ENCODE measurements around the gene MAD2L2. TPM values are rescaled to one million over a fixed set of nuclear protein-coding genes. Genes with fewer than 3 reads are reported as not detected.

The MAD2L2 gene
- total RNA-seq, 1 donor from 2014 or later = 15.8 TPM

DNA sequence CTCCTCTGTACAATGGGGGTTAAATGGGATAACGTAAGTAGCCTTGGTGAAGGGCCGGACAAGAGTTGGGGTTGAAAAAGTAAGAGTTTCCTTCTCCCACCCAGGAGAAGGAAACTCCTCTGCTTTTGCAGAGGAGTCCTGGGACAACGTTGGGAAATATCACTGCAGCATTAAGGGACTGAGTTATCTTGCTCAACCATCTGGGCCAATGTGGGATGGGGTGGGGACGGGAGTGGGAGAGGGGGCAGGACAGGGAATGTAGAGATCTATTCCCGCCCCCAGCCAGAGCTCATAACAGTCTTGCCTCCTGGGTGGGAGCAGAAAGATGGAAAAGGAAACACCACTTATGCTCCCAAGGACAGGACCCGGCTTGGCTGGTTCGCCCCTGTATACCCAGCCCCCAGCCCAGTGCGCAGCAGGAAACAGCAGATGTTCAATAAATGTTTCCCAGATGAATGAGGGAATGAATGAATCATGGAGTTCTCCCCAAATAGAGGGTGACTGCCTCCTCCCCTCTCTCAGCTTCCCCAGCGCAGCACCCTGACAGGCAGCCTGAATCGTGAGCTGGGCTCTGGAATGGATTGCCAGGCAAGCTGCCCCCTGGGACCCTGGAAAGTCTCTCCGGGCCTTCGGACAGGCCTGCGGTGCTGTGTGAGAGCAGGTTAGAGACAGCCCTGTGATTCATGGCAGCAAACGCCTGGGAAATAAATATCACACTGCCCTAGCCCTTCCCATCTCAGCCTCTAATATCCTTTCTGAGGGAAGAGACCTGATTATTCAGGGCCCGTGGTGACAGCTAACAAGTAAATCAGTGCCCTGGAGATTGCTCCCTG lies 51.5 kb downstream of the MAD2L2 start:
- ATAC-seq = no peak

DNA sequence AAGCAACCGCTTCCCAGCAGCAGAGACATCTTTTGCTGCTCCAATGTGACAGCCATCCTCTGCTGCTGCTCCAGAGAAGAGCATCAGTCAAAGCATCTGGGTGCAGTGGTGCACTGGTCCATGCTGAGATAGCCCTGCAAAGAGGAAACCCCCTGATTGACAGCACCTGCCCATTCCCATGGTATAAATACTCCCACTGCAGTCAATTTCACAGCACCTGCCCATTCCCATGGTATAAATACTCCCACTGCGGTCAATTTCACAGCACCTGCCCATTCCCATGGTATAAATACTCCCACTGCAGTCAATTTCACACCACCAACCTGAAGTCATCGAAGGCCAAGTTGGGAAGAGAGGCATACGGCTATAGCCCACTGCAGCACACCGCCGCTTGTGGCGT lies 52.2 kb downstream of the MAD2L2 start:
- no peak for ATAC-seq

- ATAC-seq = no peak
These were observed 54.4 kb downstream of the MAD2L2 start for GRCh38 chr1:11626551-11626950.

Other genes starting within 250 kb of the MAD2L2 start
- gene DISP3, start 202.0 kb downstream of the MAD2L2 start, total RNA-seq = not detected
- gene FBXO2, start 26.7 kb downstream of the MAD2L2 start, total RNA-seq = 5.9 TPM
- gene FBXO44, start 26.3 kb downstream of the MAD2L2 start, total RNA-seq = 6.4 TPM
- gene FBXO6, start 16.9 kb downstream of the MAD2L2 start, total RNA-seq = 6.2 TPM
- 0.04 TPM for gene DRAXIN, start 10.6 kb upstream of the MAD2L2 start, total RNA-seq
- 50.4 TPM for gene AGTRAP, start 55.0 kb upstream of the MAD2L2 start, total RNA-seq
- gene C1orf167, start 81.0 kb upstream of the MAD2L2 start, total RNA-seq = 0.84 TPM
- 21.3 TPM for gene MTHFR, start 124.8 kb upstream of the MAD2L2 start, total RNA-seq
- 6.9 TPM for gene CLCN6, start 125.0 kb upstream of the MAD2L2 start, total RNA-seq
- gene NPPA, start 166.6 kb upstream of the MAD2L2 start, total RNA-seq = not detected
- gene NPPB, start 177.8 kb upstream of the MAD2L2 start, total RNA-seq = not detected
- gene KIAA2013, start 245.3 kb upstream of the MAD2L2 start, total RNA-seq = 26.3 TPM

Data from esophagus mucosa (tissue), 1 donor.